ENCODE measurements around the gene GALT.

DNA sequence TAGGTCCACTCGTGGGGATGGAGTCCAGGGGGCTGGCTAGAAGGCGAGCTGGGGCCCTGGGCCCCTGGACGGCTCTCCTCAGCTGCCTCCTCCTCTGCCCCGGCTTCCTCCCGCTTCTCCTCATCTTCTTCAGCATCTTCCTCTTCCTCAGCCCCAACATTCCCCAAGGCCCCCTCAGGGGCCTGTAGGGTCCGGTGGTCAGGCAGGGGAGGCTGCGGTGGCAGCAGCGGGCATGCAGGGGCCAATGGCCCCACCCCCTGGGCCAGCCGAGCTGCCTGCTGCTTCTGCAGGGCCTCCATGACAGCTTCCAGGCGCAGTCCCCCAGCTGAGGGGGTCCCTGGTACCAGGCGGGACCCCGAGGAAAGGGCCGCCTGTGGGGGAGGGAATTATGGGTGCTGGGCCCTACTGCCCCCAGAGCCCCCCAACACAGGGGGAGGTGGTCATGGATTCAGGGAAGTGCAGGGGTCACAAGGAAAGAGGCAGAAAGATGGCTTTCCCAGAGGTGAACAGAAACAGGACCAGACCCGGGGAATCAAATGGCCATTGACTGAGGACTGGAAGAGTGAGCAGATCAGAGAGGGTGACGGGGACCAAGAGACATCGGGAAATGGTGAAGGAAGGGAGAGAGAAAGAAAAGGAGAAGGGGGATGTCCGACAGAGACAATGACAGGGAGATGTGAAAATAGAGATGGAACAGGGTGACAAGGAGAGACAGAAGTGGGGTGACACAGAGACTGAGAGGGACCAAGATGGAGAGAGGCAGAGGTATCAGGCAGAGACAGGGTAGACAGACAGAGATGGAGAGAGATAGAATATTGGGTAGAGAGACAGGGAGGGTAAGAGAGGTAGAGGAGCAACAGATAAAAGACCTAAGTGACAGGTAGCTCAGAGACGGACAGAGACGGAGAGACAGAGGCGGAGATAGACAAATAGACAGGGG is 18.5 kb upstream of the GALT start:
- TF ChIP-seq ZNF274 (IDR thresholded peaks at IDR 0.05; ENCODE audit: low read depth, low read length), result no peak
- TF ChIP-seq YY1 (IDR thresholded peaks at IDR 0.05; ENCODE audit: insufficient read depth, insufficient read length), result no peak

All from NT2/D1 (cell line).